Loucy (cell line): ENCODE measurements around the gene SPATA21.
"Not testable (repeated sequence)": the region's sequence is repeated elsewhere in the genome, so short reads cannot be mapped to it uniquely, and the experiment has no call there.

Experiments used
- H2AFZ ChIP-seq: fragments of 200-600 bp; sonication (generic); 2 replicates; pipeline ENCODE4 v1.6.0; 2016; ENCODE audit warnings: antibody characterized with exemption, mild to moderate bottlenecking, low read length, moderate library complexity
- H3F3A ChIP-seq: fragments of 200-600 bp; 2 replicates; pipeline ENCODE4 v1.6.0; 2016; ENCODE audit warnings: antibody characterized with exemption, low read depth, mild to moderate bottlenecking
- H3K27me3 ChIP-seq: fragments of 200-600 bp; sonication (generic); 2 replicates; pipeline ENCODE4 v1.6.1; 2014; ENCODE audit warnings: low read length, mild to moderate bottlenecking; ENCODE audit not compliant: insufficient read depth, poor library complexity, severe bottlenecking
- H3K36me3 ChIP-seq: fragments of 200-600 bp; sonication (generic); 2 replicates; pipeline ENCODE4 v1.6.1; 2016; ENCODE audit warnings: low read length; ENCODE audit not compliant: insufficient read depth
- H3K4me1 ChIP-seq: fragments of 200-600 bp; sonication (generic); 2 replicates; pipeline ENCODE4 v1.5.1; 2014; ENCODE audit warnings: low read length, mild to moderate bottlenecking; ENCODE audit not compliant: insufficient read depth, poor library complexity, severe bottlenecking
- H3K4me2 ChIP-seq: fragments of 200-600 bp; sonication (generic); 2 replicates; pipeline ENCODE4 v1.6.0; 2014; ENCODE audit warnings: antibody characterized with exemption, low read length, low read depth, mild to moderate bottlenecking; ENCODE audit not compliant: poor library complexity, severe bottlenecking
- H3K4me3 ChIP-seq: fragments of 200-600 bp; sonication (generic); 2 replicates; pipeline ENCODE4 v1.5.1; 2014; ENCODE audit warnings: low read length, mild to moderate bottlenecking, mixed read lengths; ENCODE audit not compliant: poor library complexity, severe bottlenecking
- H3K79me2 ChIP-seq: fragments of 200-600 bp; sonication (generic); 2 replicates; pipeline ENCODE4 v1.6.1; 2014; ENCODE audit warnings: low read length; ENCODE audit not compliant: insufficient read depth
- H3K9ac ChIP-seq: fragments of 200-600 bp; sonication (generic); 2 replicates; pipeline ENCODE4 v1.6.0; 2014; ENCODE audit warnings: mild to moderate bottlenecking, low read depth, low read length, moderate library complexity; ENCODE audit not compliant: poor library complexity, severe bottlenecking
- H3K9me2 ChIP-seq: fragments of 200-600 bp; sonication (generic); replicated peaks from 2 replicates; pipeline ENCODE4 v1.6.1; 2016; ENCODE audit warnings: low read depth, low read length, mixed read lengths
- H3K9me3 ChIP-seq: fragments of 200-600 bp; sonication (generic); 2 replicates; pipeline ENCODE4 v1.6.1; 2014; ENCODE audit warnings: mild to moderate bottlenecking, antibody characterized with exemption, low read length, low read depth; ENCODE audit not compliant: insufficient read depth
- H4K20me1 ChIP-seq: fragments of 200-600 bp; sonication (generic); 2 replicates; pipeline ENCODE4 v1.6.0; 2014; ENCODE audit warnings: antibody characterized with exemption, low read length, mild to moderate bottlenecking; ENCODE audit not compliant: insufficient read depth, poor library complexity, severe bottlenecking
- CTCF ChIP-seq: fragments of 200-600 bp; sonication (generic); conservative IDR thresholded peaks from 2 replicates; pipeline ENCODE4 v1.5.1; 2014; ENCODE audit warnings: mild to moderate bottlenecking, antibody characterized with exemption, low read length
- EZH2phosphoT487 ChIP-seq: fragments of 200-600 bp; IDR thresholded peaks from 2 replicates; pipeline ENCODE4 v1.6.1; 2018; ENCODE audit warnings: antibody characterized with exemption, mild to moderate bottlenecking, moderate library complexity, borderline replicate concordance

SPATA21 gene

GRCh38 chr1:16484501-16484835 lies 47.2 kb upstream of the SPATA21 start:
- Histone ChIP-seq H2AFZ (no peak overlapping the region), H3K9me2 (no peaks in the 10 kb centered on the region), H3K27me3 (no peaks in the 10 kb centered on the region), H3K79me2 (no peaks in the 10 kb centered on the region), H4K20me1 (no peaks in the 10 kb centered on the region), H3K9me3 (no peaks in the 10 kb centered on the region), H3F3A (no peaks in the 10 kb centered on the region), H3K4me3 (no peak overlapping the region), H3K9ac (no peak overlapping the region), H3K4me1 (no peaks in the 10 kb centered on the region), H3K4me2 (no peak overlapping the region), H3K36me3 (no peaks in the 10 kb centered on the region)
- TF ChIP-seq EZH2phosphoT487, result no peak
- no peak for TF ChIP-seq CTCF

GRCh38 chr1:16483639-16484500 lies 46.6 kb upstream of the SPATA21 start:
- not testable (repeated sequence) for H4K20me1 ChIP-seq, H3K27me3 ChIP-seq, H3K4me1 ChIP-seq, H3K79me2 ChIP-seq, H3K36me3 ChIP-seq, H3K4me2 ChIP-seq, H3K9me2 ChIP-seq, H2AFZ ChIP-seq, H3F3A ChIP-seq, H3K9ac ChIP-seq, H3K4me3 ChIP-seq, H3K9me3 ChIP-seq

GRCh38 chr1:16483146-16483545 lies 45.9 kb upstream of the SPATA21 start:
- H2AFZ ChIP-seq, result not testable (repeated sequence)

GRCh38 chr1:16478091-16478490 lies 40.9 kb upstream of the SPATA21 start:
- H3K4me3 ChIP-seq, result no peak overlapping the region
- H3K27me3 ChIP-seq, result no peaks in the 10 kb centered on the region
- H2AFZ ChIP-seq, result no peak overlapping the region
- no peaks in the 10 kb centered on the region for H4K20me1 ChIP-seq
- no peak for TF ChIP-seq CTCF
- TF ChIP-seq EZH2phosphoT487, result no peak
- no peaks in the 10 kb centered on the region for H3K9me3 ChIP-seq
- no peaks in the 10 kb centered on the region for H3K36me3 ChIP-seq
- no peaks in the 10 kb centered on the region for H3K9me2 ChIP-seq
- no peak overlapping the region for H3K4me2 ChIP-seq
- no peaks in the 10 kb centered on the region for H3K79me2 ChIP-seq
- no peaks in the 10 kb centered on the region for H3F3A ChIP-seq
- no peaks in the 10 kb centered on the region for H3K4me1 ChIP-seq
- H3K9ac ChIP-seq, result no peak overlapping the region

More at GRCh38 chr1:16483146-16483545, 45.9 kb upstream of the SPATA21 start:
- not testable (repeated sequence) for H3K79me2 ChIP-seq, H4K20me1 ChIP-seq, H3K9me2 ChIP-seq, H3K9me3 ChIP-seq, H3K4me2 ChIP-seq, H3K4me3 ChIP-seq, H3K9ac ChIP-seq, H3K27me3 ChIP-seq, H3K36me3 ChIP-seq, H3K4me1 ChIP-seq, H3F3A ChIP-seq

GRCh38 chr1:16475771-16476770 lies 38.8 kb upstream of the SPATA21 start:
- H3F3A ChIP-seq, H3K4me3 ChIP-seq, H3K9ac ChIP-seq, H3K4me1 ChIP-seq, H4K20me1 ChIP-seq, H3K9me3 ChIP-seq, H2AFZ ChIP-seq, H3K36me3 ChIP-seq, H3K4me2 ChIP-seq, H3K27me3 ChIP-seq, H3K79me2 ChIP-seq, H3K9me2 ChIP-seq: not testable (repeated sequence)
